Bronchial epithelial cell (primary cell): Measurements from ENCODE around the gene KCNK13. TPM values are rescaled to one million over a fixed set of nuclear protein-coding genes. Genes with fewer than 3 reads are reported as not detected.
"Not testable (repeated sequence)": the region's sequence is repeated elsewhere in the genome, so short reads cannot be mapped to it uniquely, and the experiment has no call there.

Source experiments
- DNase-seq: peaks from one replicate; pipeline ENCODE4 v3.0.0-alpha.2; 2010; ENCODE audit warnings: low read depth
- FAIRE-seq: peaks from 2 replicates; lab custom pipeline; 2011; peaks lifted over from hg19 to GRCh38; lab: Jason Lieb, UNC
- H3K27me3 ChIP-seq: 2 replicates; pipeline ENCODE4 v1.5.1; 2011; ENCODE audit warnings: low read length; ENCODE audit not compliant: control insufficient read depth, insufficient read depth
- H3K36me3 ChIP-seq: 2 replicates; pipeline ENCODE4 v1.5.1; 2011; ENCODE audit warnings: low read length; ENCODE audit not compliant: control insufficient read depth, insufficient read depth
- H3K4me3 ChIP-seq: 2 replicates; pipeline ENCODE4 v1.5.1; 2011; ENCODE audit warnings: mild to moderate bottlenecking, low read depth, low read length, control low read depth
- total RNA-seq: library from RNA; depleted of rRNA; stranded (reverse); fragments of >200 nt; gene quantifications from 2 replicates; pipeline ENCODE4 v1.2.1, GENCODE V29; 2014
- TF ChIP-seq, protein P1 (sequence below): IDR thresholded peaks from 2 replicates; pipeline ENCODE4 v1.5.1; 2011; ENCODE audit warnings: mild to moderate bottlenecking, moderate library complexity, low read length, control low read depth, inconsistent platforms; ENCODE audit not compliant: insufficient read depth, severe bottlenecking

KCNK13 gene
- not detected in 2 replicates for total RNA-seq

DNA sequence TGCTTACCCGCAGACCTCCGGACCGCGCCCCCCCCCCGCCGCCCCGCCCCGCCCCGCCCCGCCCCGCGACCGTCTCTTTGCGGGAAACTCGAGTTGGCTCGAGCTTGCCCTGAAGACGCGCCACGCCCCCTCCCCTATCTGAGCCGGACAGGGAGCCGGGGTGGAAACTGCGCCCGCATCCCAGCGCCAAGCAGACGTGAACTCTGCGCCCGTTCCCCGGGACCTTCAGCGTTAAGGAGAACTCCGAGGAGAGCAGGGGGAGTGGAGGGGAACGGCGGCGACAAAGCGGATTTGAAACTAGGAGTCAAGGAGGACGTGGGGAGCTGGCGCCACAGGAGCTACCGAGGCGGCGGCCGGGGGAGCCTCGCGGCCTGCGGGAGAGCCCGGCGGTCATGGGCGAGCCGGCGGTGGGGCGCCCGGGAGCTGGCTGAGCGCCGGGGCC is at the start of gene KCNK13:
KCNK13 (plus strand) TSS at position 310 of the 442 bp plus-strand sequence. CDS start 212 bp downstream, outside the sequence.
- Histone ChIP-seq H3K4me3 (peak within 1 kb of the TSS; percentile 37), H3K36me3 (no peaks in the 10 kb centered on the region), H3K27me3 (peaks cover 25% of the 10 kb centered on the region)
- DNase-seq = no peak
- TF ChIP-seq, protein P1, sequence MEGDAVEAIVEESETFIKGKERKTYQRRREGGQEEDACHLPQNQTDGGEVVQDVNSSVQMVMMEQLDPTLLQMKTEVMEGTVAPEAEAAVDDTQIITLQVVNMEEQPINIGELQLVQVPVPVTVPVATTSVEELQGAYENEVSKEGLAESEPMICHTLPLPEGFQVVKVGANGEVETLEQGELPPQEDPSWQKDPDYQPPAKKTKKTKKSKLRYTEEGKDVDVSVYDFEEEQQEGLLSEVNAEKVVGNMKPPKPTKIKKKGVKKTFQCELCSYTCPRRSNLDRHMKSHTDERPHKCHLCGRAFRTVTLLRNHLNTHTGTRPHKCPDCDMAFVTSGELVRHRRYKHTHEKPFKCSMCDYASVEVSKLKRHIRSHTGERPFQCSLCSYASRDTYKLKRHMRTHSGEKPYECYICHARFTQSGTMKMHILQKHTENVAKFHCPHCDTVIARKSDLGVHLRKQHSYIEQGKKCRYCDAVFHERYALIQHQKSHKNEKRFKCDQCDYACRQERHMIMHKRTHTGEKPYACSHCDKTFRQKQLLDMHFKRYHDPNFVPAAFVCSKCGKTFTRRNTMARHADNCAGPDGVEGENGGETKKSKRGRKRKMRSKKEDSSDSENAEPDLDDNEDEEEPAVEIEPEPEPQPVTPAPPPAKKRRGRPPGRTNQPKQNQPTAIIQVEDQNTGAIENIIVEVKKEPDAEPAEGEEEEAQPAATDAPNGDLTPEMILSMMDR = no peak
- no peak for FAIRE-seq

GRCh38 chr14:90017371-90017770 is 44.4 kb upstream of the KCNK13 start:
- H3K4me3 ChIP-seq = no peak overlapping the region
- FAIRE-seq (no peak), DNase-seq (no peak)
- TF ChIP-seq, protein P1 = no peak
- H3K36me3 ChIP-seq = peaks cover 13% of the 10 kb centered on the region
- H3K27me3 ChIP-seq = no peaks in the 10 kb centered on the region

- Histone ChIP-seq H3K36me3 (peaks cover 13% of the 10 kb centered on the region), H3K27me3 (no peaks in the 10 kb centered on the region), H3K4me3 (no peak overlapping the region)
- TF ChIP-seq, protein P1 = no peak
- DNase-seq (no peak), FAIRE-seq (no peak)
Measured at GRCh38 chr14:90019824-90020523, 41.8 kb upstream of the KCNK13 start.

DNA sequence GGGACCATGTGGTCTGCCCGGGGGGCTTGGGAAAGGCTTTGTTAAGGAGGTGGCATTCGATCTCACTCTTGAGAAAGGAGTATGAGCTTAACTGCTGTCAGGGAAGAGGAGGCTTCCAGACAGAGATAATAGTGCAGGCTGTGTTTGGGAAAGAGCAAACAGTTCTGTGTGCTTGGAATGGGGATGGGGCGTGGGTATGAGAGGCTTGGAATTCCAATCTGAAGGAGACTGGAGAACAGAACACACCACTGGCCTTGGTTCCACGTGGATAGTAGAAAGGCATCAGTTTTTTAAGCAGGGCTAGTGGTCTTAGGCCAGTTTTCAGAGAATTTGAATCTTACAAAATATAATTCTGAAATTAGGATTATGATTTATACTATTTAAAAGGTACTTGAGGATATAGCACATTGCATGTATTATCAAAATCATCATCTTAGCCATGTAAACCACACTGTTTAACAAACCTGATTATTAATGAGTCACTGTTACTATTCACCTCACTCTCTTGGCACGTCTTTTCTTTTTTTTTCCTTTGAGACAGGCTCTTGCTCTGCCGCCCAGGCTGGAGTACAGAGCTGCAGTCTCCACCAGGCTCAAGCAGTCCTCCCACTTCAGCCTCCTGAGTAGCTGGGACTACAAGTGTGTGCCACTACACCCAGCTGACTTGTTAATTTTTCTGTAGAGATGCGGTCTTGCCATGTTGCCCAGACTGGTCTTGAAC is 38.5 kb upstream of the KCNK13 start:
- peaks cover 14% of the 10 kb centered on the region for H3K36me3 ChIP-seq
- TF ChIP-seq, protein P1 = no peak
- FAIRE-seq (no peak), DNase-seq (peak; percentile 76)
- no peaks in the 10 kb centered on the region for H3K27me3 ChIP-seq
- no peak overlapping the region for H3K4me3 ChIP-seq

DNA sequence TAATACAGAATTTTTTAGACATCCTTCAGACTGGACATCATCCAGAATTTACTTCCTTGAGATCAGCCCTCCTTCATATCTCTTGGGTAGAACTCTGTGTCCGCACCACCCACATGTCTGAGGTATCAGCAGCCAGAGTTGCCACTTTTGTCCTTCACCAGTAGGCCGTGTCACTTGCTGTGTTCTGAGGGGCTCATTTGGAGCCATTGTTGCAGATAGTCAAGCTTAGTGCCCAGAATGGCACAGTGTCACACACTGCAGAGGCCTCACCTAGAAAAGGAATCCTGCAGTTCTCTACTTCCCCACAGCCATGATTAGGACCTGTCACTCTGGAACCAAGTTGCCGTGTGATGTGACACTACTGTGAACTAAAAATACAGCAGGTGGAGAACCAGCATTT is 36.9 kb upstream of the KCNK13 start:
- H3K36me3 ChIP-seq = peaks cover 11% of the 10 kb centered on the region

GRCh38 chr14:90026608-90027007 is 35.2 kb upstream of the KCNK13 start:
- DNase-seq, FAIRE-seq, H3K4me3 ChIP-seq, H3K27me3 ChIP-seq: not testable (repeated sequence)
- H3K36me3 ChIP-seq = peaks cover 13% of the 10 kb centered on the region

More for the DNA sequence above, 36.9 kb upstream of the KCNK13 start:
- TF ChIP-seq, protein P1 = no peak
- Histone ChIP-seq H3K27me3 (no peaks in the 10 kb centered on the region), H3K4me3 (no peak overlapping the region)
- FAIRE-seq (no peak), DNase-seq (no peak)
